Epithelial cell of prostate (primary cell): Measurements from ENCODE around the gene TCF7L2.

ENCODE experiments used
- DNase-seq: peaks from one replicate; pipeline ENCODE4 v3.0.0-alpha.2; 2011; ENCODE audit warnings: low read depth, low spot score
- H3K27ac ChIP-seq: fragments of 450-650 bp; 2 replicates; pipeline ENCODE4 v1.5.1; 2017; ENCODE audit warnings: mild to moderate bottlenecking

The TCF7L2 gene

DNA sequence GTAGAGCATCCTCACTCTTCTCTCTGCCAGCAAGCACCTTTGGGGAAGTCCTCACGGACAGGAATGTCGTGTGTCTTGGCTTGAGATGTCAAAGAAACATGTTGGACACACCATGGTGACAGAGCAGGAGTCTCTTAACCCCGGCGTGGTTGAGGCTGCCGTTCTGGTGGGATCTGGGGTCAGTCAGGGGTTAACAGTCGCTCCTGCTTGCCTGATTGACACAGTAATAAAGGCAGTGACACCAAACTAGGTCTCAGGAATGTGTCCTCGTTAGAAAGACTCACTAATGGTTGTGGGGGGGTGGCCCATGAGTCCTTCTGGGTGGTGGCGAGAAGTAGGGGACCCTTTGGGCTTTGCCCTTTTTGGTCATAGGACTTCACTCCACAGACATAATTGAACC is 69.0 kb downstream of the TCF7L2 start:
- DNase-seq: no peak
- no peak overlapping the region for H3K27ac ChIP-seq

DNA sequence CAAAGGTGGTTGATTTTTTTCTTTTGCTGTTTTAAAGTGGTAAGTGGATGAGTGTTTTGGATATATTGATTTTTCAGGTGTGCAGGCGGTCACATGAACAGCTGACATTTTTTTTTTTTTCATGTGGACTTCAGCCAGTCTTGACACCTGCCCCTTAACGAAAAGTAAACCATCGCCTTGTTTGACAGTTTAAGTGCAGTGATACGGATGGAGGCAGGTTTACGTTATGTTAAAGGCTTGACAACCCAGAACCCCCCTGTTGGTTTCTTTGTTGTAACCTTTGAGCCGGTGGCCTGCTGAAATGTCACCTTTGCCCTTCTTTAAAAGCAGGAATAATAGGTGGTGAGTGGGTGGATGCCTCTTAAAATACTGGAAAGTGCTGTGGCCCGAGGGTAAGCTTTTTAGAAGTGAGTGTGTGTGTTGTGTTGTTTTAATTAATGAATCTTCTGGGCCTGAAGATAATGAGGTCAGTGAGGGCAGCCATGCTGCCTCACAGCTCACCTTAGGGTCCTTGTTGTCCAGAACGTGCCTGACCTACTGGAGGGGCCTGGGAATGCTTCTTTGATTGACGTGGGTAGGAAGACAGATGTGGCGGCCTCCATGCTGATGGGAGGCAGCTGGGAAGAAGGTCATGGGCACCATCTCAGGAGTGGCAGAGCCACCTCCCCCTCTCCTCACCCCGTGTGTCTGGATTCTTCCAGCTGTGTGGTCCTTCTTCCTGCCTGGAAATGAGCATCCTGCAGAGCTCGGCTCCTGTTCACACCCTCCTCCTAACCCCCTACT is 69.8 kb downstream of the TCF7L2 start:
- no peak for DNase-seq
- H3K27ac ChIP-seq: no peak overlapping the region

GRCh38 chr10:113020475-113020753 is 70.4 kb downstream of the TCF7L2 start:
- no peak overlapping the region for H3K27ac ChIP-seq
- no peak for DNase-seq

DNA sequence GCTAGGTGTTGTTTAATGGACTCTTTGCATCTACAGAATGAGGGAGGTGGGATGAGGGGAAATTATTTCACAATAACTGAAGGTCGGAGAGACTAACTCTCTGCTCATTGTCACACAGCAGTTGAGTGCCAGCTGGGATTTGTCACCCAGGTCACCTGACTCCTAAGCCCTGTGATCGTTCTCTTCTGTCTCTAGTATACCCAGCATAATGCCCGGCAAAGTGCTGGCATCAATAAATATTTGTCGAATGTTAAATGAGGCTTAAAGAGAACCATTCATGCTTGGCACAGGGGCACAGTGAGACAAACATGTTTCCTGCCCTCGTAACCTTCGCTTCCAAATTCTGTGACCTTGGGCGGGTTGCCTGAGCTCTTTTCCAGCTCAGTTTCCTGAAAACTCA is 70.8 kb downstream of the TCF7L2 start:
- H3K27ac ChIP-seq: no peak overlapping the region
- no peak for DNase-seq

DNA sequence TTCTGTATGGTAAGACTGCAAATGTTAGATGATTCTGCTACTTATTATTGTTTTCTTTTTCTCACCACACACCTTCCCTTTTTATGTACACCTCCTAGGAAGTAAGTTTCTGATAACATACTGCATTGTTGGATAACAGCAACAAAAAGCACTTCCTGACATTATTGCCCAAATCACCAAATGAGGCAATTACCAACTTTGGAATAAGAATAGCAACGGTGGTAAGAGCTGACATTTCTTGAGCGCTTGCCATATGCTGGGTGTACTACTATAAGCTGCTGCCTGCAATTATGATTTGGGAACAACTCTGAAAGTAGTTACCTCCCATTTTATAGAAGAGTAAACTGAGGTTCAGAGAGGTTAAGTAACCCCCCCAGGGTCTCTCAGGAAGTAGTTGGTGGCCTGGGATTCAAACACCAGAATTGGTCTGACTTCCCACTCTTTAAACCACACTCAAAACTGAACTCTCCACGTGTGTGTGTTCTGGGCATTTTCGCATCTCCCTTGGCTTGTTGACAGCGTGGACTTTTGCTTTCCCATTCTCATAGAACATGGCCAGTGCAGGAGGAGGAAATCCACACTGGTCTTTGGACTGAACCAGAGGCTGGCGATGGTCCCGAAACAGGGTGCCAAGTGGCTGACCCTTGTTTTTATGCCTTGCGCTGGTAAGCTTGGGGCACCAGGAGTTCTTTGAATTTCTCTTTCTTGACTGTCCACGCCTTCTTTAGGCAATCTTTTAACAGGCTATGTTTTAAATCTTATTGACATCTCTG is 71.4 kb downstream of the TCF7L2 start:
- H3K27ac ChIP-seq: no peak overlapping the region
- DNase-seq: no peak

DNA sequence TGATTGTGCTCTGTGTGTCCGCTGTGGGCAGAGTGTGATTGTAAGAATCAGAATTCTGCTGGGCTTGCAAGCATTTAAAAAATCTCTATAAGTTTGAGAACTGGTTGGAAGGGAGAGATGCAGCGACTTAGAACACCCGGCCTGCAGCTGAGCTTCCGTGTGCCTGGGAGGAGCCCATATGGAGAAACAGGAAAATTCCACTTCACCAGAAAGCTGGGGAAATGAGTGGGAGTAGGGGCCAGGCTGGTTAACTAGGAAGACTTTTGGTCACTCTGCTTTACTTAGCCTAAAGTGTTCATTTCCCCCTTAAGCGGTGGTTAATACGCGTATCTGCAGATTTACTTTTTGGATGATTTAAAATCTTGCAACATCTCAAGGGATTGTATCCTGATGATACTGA is 72.2 kb downstream of the TCF7L2 start:
- DNase-seq: no peak
- no peak overlapping the region for H3K27ac ChIP-seq

GRCh38 chr10:113023017-113023416 is 73.0 kb downstream of the TCF7L2 start:
- H3K27ac ChIP-seq: no peak overlapping the region
- DNase-seq: no peak

DNA sequence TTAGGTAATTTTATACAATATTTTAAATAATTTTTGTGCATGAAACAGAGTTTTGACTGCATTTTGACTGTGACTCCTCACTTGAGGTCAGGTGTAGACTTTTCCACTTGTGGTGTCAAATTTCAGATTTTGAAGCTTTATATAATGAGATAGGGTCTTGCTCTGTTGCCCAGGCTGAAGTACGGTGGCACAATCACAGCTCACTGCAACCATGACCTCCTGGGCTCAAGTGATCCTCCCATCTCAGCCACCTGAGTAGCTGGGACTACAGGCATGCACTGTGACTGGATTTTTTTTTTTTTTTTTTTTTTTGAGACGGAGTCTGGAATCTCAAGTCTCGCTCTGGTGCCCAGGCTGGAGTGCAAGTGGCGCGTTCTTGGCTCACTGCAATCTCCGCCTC is 74.9 kb downstream of the TCF7L2 start:
- no peak for DNase-seq
- H3K27ac ChIP-seq: no peak overlapping the region

DNA sequence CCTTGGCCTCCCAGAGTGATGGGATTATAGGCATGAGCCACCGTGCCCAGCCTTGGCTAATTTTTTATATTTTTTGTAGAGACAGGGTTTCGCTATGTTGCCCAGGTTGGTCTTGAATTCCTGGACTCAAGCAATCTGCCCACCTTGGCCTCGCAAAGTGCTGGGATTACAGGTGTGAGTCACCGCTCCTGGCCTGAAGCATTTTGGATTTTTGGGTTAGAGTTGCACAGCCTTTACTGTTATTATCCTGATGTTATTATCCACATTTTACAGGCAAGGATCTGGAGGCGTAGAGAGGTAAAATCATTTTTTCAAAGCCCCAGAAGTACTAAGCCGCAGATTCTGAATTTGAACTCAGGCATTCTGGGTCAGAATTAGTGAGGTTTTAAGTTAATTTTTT is 75.4 kb downstream of the TCF7L2 start:
- DNase-seq: no peak
- no peak overlapping the region for H3K27ac ChIP-seq

GRCh38 chr10:113026679-113027078 is 76.6 kb downstream of the TCF7L2 start:
- no peak for DNase-seq

GRCh38 chr10:113027230-113027573 is 77.2 kb downstream of the TCF7L2 start:
- no peak overlapping the region for H3K27ac ChIP-seq

More at GRCh38 chr10:113026679-113027078, 76.6 kb downstream of the TCF7L2 start:
- no peak overlapping the region for H3K27ac ChIP-seq

DNA sequence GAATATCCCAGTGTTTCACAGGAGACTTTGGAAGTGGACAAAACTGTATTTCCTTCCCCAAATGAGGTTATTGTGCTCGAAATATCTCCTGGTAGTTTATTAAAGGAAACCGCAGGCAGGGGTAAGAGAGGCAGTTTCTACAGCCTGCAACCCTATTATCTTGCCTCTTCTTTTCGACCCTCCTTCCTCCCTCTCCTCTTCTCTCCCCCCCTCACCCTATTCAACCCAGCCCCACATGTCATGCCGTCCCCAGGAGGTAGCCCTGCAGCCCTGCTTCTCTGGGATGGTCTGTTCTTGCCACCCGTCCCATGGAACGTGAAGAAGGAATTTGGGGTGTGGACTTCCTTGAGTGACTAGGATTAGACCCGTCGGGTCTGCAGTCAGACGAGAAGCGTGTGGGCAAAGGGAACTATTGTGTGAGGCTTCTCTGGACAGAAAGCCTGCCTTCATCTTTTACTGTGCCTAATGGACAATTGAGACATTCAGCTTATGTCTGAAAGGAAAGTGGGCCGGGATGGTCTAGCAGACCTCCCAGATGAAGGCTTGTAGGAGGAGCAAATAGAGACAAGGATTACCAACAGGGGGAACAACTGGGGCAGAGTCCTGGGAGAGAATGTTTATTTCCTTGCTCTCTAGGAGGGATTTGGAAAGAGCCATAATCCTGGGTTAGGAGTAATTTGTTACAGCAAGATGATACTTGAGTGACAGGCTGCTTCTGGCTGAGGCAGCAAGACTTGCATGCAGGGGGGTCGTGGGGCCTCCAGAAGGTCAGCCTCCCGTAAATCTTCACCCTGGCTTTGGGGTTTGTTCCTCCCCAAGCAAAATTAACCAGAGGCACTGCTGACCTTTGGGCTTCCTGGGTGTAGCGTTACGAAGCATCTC is 77.8 kb downstream of the TCF7L2 start:
- no peak for DNase-seq
- H3K27ac ChIP-seq: no peak overlapping the region

More at GRCh38 chr10:113027230-113027573, 77.2 kb downstream of the TCF7L2 start:
- no peak for DNase-seq

DNA sequence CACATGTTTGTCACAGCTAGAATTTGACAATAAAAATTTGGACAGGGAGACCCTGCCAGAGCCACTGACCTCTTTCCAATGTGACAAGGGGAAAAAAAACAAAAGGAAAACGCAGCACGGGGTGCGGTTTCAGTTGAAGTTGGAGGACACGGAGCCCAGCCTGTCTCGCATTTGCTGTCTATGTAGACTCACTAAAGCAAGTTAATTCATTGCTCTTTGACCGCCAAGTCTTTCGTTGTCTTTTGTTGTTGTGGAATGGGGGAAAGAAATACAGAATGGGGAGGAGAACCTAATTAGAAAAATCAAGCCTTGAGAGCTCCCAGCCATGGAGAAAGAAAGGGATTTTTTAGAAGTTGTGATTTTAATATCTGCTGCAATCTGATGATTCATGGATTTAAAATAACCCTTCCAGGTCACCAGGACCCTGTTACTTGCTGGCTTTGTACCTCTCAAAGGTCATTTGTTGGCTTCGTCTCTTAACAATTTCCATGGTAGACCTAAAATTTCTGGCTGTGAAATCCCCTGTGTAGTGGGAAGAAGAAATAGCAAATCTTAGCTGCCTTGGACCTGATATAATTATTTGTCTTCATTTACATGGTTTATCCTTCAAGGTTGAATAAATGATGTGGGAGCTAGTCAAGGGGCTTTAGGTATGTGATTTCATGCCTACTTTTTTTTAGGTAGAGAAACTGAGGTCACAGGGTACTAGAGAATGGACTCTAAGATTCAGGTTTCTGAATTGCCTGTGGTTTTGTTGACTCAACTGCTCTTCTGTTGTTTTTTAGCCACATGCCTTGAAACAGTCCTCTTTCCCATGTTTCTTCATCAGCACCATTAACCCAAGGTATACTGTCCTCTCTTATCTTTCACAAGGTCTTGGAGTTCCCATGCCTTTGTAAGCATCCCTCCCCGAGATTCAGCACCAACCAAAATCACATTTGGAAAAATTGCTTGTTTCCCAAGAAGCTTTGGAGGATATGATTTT is 78.7 kb downstream of the TCF7L2 start:
- no peak overlapping the region for H3K27ac ChIP-seq
- no peak for DNase-seq

DNA sequence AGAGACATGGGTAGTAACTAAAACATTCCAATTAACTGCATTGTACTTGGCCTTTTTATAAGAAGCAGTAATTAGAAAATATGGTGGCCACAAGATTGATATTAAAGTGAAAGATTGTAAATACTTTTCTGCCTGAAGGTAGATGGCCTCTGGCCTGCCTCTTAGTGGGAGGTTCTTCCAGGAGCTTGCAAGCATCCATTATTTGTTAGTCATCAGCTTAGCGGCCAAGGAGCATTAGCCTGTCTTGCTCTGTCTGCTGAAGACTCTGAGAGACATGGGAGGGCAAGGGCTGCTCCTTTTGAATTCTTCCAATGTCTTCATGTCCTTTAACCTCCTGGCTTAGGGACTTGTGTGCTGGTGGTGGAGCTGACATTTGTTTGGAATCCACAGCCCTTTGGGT is 80.4 kb downstream of the TCF7L2 start:
- no peak for DNase-seq
- no peak overlapping the region for H3K27ac ChIP-seq

DNA sequence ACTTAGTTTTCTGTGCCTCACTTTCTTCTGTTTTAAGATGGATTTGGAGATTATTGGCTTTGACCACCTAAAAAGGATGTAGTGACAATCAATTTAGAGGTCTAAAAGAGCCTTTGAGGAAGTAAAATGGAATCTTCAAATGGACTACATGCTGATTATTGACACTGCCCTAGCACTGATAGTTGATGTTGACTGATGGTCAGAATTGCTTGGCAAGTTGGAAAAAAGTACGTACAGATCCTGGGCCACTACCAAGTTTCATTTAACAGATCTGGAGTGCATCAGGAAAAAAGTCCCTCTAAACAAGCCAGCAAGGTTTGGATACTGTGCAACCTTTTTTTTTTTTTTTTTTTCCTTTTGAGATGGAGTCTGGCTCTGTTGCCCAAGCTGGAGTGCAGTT is 81.1 kb downstream of the TCF7L2 start:
- no peak for DNase-seq

GRCh38 chr10:113033991-113034390 is 83.9 kb downstream of the TCF7L2 start:
- no peak overlapping the region for H3K27ac ChIP-seq
- no peak for DNase-seq

More for the DNA sequence above, 81.1 kb downstream of the TCF7L2 start:
- no peak overlapping the region for H3K27ac ChIP-seq

- no peak overlapping the region for H3K27ac ChIP-seq
- no peak for DNase-seq
These were observed 85.8 kb downstream of the TCF7L2 start for GRCh38 chr10:113035732-113036312.

DNA sequence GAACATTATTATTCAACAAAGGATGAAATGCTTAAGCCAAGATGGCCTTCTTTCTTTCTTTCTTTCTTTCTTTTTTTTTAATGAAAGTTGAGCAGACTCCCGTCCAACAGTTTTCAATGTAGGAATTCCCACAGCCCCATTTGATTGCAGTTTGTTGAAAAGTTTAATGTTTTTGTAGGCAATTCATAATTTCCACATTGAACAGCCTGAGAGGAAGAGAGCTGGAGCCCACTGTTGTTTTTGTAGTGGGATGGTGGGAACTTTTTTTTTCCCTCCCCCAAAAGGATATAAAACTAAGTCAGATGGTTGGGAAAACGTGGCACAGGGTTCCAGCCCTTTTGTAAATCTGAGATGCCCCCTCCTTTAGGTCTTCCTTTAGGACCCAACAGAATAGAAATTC is 86.6 kb downstream of the TCF7L2 start:
- H3K27ac ChIP-seq: no peak overlapping the region
- DNase-seq: no peak

DNA sequence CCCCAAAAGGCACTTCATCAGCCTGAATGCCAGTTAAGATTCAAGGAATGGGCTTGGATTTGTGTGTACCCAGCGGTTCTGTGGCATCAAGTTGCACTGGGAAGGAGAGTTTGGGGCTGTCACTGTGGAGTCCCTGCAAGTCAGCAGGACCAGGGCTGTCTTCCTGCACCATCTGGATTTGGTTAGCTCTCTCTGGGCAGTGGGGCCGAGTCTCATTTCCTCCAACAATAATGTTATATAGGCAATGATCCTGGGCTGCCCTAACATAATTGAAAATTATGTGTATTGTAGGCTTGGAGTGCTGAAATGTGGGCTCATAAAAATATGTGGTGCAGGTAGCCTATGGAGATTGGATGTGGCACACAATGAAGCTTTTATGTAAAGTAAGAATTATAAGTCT is 87.2 kb downstream of the TCF7L2 start:
- H3K27ac ChIP-seq: no peak overlapping the region

More for the DNA sequence above, 87.2 kb downstream of the TCF7L2 start:
- no peak for DNase-seq
